GM19452 (cell line): Measurements from ENCODE around the gene CD200.
A peak's percentile ranks its signal among the peaks of the same experiment; 100 is the strongest.

Source experiments
- ATAC-seq: cut with Tn5 transposase; IDR thresholded peaks from one replicate; pipeline ENCODE4 v1.9.1; 2021; ENCODE audit not compliant: unreplicated experiment

Gene CD200, protein sequence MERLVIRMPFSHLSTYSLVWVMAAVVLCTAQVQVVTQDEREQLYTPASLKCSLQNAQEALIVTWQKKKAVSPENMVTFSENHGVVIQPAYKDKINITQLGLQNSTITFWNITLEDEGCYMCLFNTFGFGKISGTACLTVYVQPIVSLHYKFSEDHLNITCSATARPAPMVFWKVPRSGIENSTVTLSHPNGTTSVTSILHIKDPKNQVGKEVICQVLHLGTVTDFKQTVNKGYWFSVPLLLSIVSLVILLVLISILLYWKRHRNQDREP

GRCh38 chr3:112333002-112333380, at the start of gene CD200:
Gene CD200 (plus strand): TSS chr3:112333156. CDS start chr3:112333213, 57 bp downstream.
- peak; percentile 60 for ATAC-seq

DNA sequence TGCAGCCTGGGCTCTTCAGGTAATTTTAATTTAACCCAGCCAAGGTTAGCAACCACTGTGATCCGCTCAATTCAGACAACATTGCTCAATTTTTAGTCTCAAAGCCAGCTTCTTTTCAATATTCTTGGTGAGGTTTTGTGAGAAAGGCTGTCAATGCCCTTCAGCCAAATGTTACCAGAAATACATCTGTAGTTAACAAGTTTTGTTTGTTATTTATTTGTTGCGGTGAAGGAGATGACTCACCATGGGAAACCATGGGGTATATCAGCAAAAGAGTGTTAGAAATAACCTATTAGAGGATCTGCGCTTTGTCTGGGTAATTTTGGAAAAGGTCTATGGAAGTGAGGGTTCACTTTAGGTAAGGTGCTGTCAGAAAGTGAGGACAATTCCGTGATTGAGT, 43.9 kb upstream of the CD200 start:
- no peak for ATAC-seq

GRCh38 chr3:112293368-112294321, 39.3 kb upstream of the CD200 start, which contains the start of gene SLC9C1:
Gene SLC9C1 (minus strand): TSS chr3:112294216. CDS start chr3:112286791, 7,425 bp downstream.
- no peak for ATAC-seq

DNA sequence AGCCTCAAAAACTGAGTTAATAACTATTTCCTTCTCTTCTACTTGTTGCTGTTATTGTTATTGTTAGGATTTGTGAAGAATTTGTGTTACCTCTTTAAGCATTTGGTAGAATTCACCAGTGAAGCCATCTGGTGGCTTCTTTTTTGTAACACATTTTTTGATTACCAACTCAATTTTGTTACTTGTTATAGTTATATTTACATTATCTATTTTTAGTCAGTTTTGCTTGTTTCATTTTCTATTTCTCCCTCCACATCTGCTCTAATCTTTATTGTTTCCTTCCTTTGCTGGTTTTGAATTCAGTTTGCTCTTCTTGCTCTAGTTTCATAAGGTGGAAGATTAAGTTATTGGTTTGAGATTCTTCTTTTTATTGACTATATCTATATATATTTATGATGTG, 35.2 kb upstream of the CD200 start:
- ATAC-seq: no peak

DNA sequence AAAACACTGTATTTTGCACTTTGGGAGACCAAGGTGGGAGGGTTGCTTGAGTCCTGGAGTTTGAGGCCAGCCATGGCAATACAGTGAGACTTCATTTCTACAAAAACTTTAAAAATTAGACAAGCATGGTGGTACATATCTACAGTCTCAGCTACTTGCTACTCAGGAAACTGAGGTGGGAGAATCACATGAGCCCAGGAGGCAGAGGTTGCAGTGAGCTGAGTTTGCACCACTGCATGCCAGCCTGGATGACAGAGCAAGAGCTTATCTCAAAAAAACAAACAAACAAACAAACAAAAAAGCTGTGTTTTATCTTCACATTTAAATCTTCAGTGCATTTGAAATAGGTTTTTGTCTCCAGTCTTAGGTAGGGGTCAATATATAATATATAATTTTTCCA, 34.2 kb upstream of the CD200 start:
- no peak for ATAC-seq

GRCh38 chr3:112302150-112302830, 30.7 kb upstream of the CD200 start:
- ATAC-seq: no peak

- peak; percentile 34 for ATAC-seq
These were observed 29.8 kb upstream of the CD200 start for GRCh38 chr3:112302881-112303763.

DNA sequence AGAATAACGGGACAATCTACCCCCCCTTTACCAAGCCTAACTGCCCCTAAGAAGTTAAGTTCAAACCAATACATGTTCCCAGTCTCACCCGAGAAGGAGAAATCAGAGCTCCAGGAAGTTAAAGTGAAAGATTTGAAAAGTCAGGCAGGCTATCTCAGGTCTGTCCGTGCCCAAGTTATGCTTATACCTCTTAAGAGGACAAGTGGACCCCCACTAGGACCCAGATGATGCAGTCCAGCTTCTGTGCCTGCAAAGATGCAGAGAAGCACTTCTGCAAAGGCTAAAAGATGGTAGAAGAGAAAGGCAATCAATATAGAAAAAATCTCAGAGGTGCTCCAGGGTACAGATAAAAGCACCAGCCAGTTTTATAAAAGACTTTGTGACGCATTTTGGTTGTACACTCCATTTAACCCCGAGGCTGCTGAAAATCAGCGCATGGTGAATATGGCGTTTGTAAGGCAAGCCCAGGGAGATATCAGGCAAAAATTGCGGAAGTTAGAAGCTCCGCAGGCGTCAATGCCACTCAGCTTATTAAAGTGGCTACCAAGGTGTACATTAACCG, 29.1 kb upstream of the CD200 start:
- ATAC-seq: peak; percentile 51

- ATAC-seq: no peak
These were observed 28.3 kb upstream of the CD200 start for GRCh38 chr3:112304611-112305010.

DNA sequence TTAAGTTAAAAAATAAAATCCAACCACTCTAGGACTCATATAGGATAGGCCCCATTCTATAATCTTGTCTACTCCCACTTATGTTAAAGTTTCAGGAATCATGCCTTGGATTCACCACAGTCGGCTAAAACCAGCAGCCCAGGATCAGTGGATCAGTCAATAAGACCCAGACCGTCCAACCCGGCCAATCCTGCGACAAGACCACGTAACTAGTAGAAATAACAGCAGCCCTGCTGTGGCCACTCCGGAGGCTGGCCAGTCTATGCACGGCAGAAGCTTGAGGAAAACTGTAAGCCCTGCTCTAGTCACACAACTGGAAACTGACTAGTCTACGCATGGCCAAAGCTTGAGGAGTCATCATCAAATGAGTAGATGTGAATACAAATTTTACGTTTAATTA, 26.1 kb upstream of the CD200 start:
- no peak for ATAC-seq

DNA sequence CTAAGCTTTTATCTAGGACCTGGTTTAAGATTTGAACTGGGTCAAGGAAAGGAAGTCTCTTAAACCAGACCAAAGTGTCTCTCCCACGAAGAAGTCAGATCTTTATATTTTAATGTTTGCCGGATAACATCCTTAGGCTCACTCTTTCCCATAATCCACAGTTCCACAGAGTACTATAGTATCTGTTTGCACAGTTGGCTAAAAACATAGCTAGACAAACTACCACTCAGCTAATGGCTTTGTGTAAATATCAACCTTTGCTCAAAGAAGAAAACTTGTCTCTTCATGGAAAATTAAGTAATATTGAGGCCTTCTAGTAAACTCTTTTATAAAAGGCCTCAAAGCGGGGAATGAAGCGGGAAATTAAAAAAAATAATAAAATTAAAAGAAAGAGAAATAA, 25.4 kb upstream of the CD200 start:
- no peak for ATAC-seq

DNA sequence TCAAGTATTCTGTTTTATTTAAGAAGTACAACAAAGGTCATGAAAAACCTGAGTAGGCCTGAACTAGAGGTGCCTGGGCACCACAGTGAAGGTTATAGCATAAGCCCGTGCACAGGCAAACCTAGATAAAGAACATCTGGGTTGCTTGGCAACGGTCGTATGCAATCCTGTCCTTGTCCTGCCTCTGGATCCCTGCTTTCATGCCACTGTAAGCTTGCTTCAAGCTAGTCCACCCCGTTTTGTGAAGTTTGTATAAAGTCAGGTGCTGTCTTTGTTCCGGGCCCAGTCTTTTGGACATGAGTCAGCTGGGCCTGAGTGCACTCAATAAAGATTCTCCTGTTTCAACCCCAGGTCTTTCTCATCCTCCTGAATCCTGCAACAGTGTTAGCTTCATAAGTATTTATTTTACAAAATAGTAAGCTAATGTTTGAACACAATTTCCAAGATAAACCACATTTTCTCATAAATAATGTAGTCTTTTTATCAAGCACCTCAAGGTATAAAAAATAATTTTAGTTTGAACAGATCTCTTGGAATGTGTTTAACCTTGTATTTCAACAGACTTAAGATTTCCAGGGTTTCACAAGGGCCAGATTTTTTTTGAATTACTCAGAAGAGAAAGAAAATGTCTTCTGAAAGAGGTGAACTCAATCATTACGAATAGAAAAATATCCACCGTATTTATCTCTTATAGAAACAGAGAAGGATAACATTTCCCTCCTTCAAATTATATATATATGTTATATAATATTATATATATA, 24.6 kb upstream of the CD200 start:
- ATAC-seq: no peak

- no peak for ATAC-seq
These were observed 18.3 kb upstream of the CD200 start for GRCh38 chr3:112314649-112315048.

- no peak for ATAC-seq
These were observed 17.2 kb upstream of the CD200 start for GRCh38 chr3:112315791-112316190.

GRCh38 chr3:112319516-112320276, 13.3 kb upstream of the CD200 start:
- no peak for ATAC-seq

- ATAC-seq: no peak
These were observed 12.3 kb upstream of the CD200 start for GRCh38 chr3:112320691-112321090.

GRCh38 chr3:112321867-112322652, 10.9 kb upstream of the CD200 start:
- no peak for ATAC-seq

GRCh38 chr3:112327371-112327951, 5.5 kb upstream of the CD200 start:
- peak; percentile 89 for ATAC-seq
